Measurements from ENCODE around the gene CNOT6. TPM values are rescaled to one million over a fixed set of nuclear protein-coding genes. Genes with fewer than 3 reads are reported as not detected.
A peak's percentile ranks its signal among the peaks of the same experiment; 100 is the strongest.

Gene CNOT6
- total RNA-seq, 1 donor from 2014 or later, result 47.7 TPM

DNA sequence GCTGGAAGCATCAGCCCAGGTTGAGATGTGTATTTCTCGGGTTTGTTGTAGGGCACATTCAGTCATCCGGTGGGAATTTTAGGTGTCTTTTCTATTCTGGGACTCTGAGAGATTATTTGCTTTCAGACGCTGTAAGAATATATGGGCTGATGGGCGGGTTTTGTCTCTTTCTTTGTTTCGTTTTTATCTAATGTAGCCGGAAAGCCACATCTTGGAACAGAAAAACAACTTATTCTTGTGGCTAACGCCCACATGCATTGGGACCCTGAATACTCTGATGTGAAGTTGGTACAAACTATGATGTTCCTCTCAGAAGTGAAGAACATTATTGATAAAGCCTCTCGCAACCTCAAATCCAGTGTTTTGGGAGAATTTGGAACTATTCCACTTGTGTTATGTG is 74.7 kb downstream of the CNOT6 start:
- no peak for DNase-seq (ENCODE audit: low read depth)

- no peak for DNase-seq (ENCODE audit: low read depth)
These were observed 81.4 kb downstream of the CNOT6 start for GRCh38 chr5:180575571-180575970.

- DNase-seq (ENCODE audit: low read depth), result peak; percentile 2
These were observed 86.5 kb downstream of the CNOT6 start for GRCh38 chr5:180580681-180581080.

DNA sequence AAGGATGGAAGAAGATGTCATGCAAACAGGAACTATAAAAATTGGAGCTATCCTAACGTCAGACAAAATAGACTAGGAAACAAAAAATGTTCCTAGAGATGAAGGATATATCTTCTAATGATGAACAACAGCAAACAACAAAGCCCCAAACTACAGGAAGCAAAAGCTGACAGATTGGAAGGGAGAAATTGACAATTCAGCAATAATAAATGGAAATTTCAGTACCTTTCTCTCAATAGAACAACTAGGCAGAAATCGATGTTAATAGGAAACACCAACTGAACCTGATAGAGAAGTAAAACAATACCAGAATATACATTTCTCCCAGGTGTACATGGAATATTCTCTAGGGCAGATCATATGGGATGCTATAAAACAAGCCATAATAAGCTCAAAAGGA is 89.6 kb downstream of the CNOT6 start:
- DNase-seq (ENCODE audit: low read depth), result no peak

DNA sequence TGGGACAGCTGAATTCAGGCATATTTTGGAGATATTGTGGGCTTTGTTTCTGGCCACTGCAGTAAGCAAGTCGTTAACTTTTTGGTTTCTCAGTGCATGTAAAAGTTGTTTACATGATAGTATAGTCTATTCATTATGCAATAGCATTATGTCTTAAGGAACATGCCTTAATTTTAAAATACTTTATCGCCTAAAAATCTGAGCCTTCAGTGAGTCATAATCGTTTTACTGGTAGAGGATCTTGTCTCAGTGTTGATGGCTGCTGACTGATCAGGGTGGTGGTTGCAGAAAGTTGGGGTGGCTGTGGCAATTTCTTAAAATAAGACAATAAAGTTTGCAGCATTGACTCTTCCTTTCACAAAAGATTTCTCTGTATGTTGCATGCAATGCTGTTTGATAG is 92.0 kb downstream of the CNOT6 start:
- DNase-seq (ENCODE audit: low read depth), result no peak

DNA sequence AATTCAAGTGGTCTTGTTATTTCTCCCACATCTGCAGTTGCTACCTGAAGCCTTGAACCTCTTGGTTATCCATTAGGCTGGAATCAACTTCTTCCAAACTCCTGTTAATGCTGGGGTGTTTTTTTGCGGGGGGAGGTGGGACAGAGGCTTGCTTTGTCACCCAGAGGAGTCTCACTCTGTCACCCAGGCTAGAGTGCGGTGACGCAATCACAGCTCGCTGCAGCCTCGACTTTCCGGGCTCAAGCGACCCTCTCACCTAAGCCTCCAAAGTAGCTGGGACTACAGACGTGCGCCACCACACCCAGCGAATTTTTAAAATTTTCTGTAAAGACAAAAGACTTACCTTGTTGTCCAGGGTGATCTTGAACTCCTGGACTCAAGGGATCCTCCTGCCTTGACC is 92.7 kb downstream of the CNOT6 start:
- DNase-seq (ENCODE audit: low read depth), result no peak

- no peak for DNase-seq (ENCODE audit: low read depth)
These were observed 95.8 kb downstream of the CNOT6 start for GRCh38 chr5:180589771-180590542.

GRCh38 chr5:180590543-180591310 is 96.5 kb downstream of the CNOT6 start:
- no peak for DNase-seq (ENCODE audit: low read depth)

GRCh38 chr5:180591311-180591887 is 97.2 kb downstream of the CNOT6 start, which contains the start of gene SCGB3A1:
SCGB3A1 (minus strand) TSS chr5:180591499; CDS start chr5:180591462, 37 bp downstream.
- DNase-seq (ENCODE audit: low read depth), result no peak

- no peak for DNase-seq (ENCODE audit: low read depth)
These were observed 98.0 kb downstream of the CNOT6 start for GRCh38 chr5:180592176-180592575.

DNA sequence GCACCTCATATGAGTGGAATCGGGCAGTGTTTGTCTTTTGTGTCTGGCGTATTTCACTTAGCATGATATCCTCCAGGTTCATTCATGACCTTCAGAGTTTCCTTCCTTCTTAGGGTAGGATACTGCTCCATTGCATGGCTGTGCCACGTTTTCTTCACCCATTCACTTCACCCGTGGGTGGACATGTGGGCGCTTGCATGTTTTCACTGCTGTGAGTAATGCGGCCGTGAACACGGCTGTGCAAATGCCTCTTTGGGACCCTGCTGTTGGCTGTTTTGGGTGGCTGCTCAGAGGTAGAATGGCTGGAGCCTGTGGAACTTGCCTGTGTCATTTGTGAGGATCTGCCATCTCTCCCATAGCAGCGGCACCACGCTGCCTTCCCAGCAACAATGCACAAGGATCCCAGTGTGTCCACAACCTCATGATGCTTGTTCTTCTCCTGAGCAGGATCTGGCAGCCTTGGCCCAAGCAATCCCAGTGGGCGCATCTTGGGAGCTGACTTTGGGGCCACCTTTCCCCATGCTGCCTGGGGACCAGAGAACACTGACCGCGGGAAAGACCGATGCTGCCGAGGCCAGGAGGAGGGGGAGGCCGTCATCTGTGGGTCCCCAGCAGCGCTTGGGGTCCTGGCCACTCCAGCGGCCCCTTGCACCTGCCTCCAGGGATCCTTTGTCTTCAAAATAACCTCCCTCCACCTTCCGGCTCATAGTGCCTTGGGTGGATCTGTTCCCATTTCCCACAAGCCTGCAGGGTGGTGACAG is 99.4 kb downstream of the CNOT6 start:
- DNase-seq (ENCODE audit: low read depth), result no peak

- no peak for DNase-seq (ENCODE audit: low read depth)
These were observed 100.3 kb downstream of the CNOT6 start for GRCh38 chr5:180594311-180595045.

DNA sequence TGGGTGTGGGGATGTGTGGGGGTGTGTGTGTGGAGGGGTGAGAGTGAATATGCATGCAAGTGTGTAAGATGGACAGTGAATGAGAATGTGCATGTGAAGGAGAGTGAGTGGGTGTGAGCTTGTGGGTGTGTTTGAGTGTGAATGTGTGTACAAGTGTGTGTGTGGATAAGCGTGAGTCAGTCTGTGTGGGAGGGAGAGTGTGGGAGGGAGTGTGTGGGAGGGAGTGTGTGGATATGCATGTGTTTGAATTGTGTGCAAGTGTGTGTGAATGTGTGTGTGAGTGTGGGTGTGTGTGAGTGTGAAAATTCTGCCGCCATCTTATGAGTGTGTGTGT is 100.8 kb downstream of the CNOT6 start:
- DNase-seq (ENCODE audit: low read depth), result no peak

- DNase-seq (ENCODE audit: low read depth), result no peak
These were observed 101.4 kb downstream of the CNOT6 start for GRCh38 chr5:180595381-180596114.

DNA sequence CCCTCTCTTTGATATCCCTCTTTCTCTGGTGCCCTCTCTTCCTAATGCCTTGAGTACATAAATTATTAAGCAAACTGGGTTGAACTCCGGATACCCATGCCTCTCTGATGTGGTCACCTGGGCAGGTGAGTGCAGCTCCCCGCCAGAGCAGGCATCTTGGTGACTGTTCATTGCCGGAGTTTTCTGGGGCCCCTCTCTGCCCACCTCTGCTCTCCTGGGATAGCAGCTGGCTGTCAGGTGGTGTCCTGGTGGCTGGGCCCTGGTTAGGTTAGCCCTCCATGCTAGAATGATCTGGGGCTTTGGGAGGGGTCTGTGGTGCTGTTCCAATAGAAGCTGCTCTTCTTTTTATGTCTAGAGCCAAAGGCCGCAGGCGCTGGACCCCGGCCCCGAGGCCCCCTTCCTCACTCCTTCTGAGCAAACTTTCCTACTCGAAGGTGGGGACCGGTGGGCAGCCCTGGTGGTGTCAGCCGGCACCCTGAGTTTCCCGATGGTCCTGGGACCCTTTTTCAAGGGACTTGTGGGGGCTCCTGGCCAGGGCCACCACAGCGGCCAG is 102.0 kb downstream of the CNOT6 start:
- DNase-seq (ENCODE audit: low read depth), result no peak

GRCh38 chr5:180596668-180597231 is 102.6 kb downstream of the CNOT6 start:
- no peak for DNase-seq (ENCODE audit: low read depth)

GRCh38 chr5:180598316-180598701 is 104.1 kb downstream of the CNOT6 start:
- DNase-seq (ENCODE audit: low read depth), result no peak

DNA sequence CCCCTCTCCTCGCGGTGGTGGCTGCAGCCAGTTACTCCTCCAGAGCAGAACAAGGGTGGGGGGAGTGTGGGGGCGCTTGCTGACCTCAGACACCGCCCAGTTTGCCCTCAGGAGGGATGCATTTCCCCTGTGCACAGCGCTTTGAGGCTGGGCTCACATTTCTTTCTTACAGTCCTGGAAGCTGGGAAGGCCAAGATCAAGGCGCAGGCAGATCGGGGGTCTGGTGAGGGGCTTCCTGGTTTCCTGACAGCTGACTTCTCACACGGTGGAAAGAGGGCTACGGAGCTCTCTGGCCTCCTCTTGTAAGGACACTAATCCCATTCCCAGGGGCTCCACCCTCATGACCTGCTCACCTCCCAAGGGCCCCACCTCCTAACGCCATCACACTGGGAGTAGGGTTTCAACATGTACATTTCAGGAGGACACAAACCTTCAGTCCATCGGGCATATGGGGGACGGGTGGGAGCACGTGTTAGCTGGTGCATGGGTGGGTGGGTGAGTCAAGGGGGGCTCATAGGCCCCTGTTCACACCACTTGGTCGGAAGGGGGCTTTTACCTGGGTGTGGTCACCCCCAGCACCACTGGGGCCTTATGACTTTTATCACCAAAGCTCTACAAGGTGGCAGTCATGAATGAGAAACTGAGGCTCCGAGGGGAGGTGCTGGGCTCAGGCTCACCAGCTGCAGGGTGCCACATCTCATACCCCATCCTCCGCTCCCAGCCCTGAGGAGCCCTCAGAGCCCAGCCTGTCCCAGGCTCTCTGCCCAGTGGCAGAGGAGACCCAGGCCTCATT is 104.8 kb downstream of the CNOT6 start:
- DNase-seq (ENCODE audit: low read depth), result no peak

GRCh38 chr5:180599590-180599914 is 105.4 kb downstream of the CNOT6 start:
- no peak for DNase-seq (ENCODE audit: low read depth)

Data from renal cortical epithelial cell (primary cell).